IMR-90 (cell line): ENCODE results near the gene GDNF.

Experiments used
- BHLHE40 ChIP-seq: fragments of 150-350 bp; IDR thresholded peaks from 2 replicates; pipeline ENCODE4 v1.6.1; 2016; ENCODE audit warnings: mild to moderate bottlenecking, low read depth, low read length
- CEBPB ChIP-seq: IDR thresholded peaks from 2 replicates; pipeline ENCODE4 v1.6.1; 2012; ENCODE audit warnings: low read depth, low read length, improper control_type of control experiment
- POLR2A ChIP-seq: IDR thresholded peaks from 2 replicates; pipeline ENCODE4 v1.6.1; 2012; ENCODE audit warnings: mild to moderate bottlenecking, low read depth, low read length
- RAD21 ChIP-seq: IDR thresholded peaks from 2 replicates; pipeline ENCODE4 v1.6.1; 2012; ENCODE audit warnings: low read length, improper control_type of control experiment
- RCOR1 ChIP-seq: IDR thresholded peaks from 2 replicates; pipeline ENCODE4 v1.6.1; 2012; ENCODE audit warnings: mild to moderate bottlenecking, low read length, improper control_type of control experiment; ENCODE audit not compliant: insufficient replicate concordance
- RFX5 ChIP-seq: IDR thresholded peaks from 2 replicates; pipeline ENCODE4 v1.8.0; 2012; ENCODE audit warnings: low read depth, mild to moderate bottlenecking, low read length, moderate library complexity
- SMC3 ChIP-seq: fragments of 150-350 bp; IDR thresholded peaks from 2 replicates; pipeline ENCODE4 v1.6.1; 2016; ENCODE audit warnings: low read depth, mild to moderate bottlenecking, antibody characterized with exemption, low read length, moderate library complexity
- TF ChIP-seq, protein P1 (sequence below): conservative IDR thresholded peaks from 2 replicates; pipeline ENCODE4 v1.5.1; 2012; ENCODE audit warnings: mild to moderate bottlenecking, low read depth, low read length, improper control_type of control experiment

DNA sequence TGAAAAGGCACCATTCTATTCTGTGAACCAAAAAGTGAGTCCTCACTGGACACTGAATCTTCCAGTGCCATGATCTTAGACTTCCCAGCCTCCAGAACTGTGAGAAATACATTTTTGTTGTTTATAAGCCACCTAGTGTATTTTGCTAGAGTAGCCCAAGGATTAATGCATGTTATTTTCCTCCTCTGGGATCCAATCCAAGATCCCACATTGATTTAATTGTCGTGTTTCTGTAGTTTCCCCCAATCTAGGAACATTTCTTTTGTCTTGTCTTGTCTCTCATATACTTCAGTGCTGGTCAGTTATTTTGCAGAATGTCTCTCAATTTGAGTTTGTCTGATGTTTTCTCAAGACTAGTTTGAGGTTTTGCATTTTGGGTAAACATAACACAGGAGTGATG, 36.4 kb downstream of the GDNF start:
- TF ChIP-seq POLR2A (no peak), RAD21 (no peak), BHLHE40 (no peak), RFX5 (no peak), CEBPB (no peak), RCOR1 (no peak), SMC3 (no peak)
- TF ChIP-seq, protein P1, sequence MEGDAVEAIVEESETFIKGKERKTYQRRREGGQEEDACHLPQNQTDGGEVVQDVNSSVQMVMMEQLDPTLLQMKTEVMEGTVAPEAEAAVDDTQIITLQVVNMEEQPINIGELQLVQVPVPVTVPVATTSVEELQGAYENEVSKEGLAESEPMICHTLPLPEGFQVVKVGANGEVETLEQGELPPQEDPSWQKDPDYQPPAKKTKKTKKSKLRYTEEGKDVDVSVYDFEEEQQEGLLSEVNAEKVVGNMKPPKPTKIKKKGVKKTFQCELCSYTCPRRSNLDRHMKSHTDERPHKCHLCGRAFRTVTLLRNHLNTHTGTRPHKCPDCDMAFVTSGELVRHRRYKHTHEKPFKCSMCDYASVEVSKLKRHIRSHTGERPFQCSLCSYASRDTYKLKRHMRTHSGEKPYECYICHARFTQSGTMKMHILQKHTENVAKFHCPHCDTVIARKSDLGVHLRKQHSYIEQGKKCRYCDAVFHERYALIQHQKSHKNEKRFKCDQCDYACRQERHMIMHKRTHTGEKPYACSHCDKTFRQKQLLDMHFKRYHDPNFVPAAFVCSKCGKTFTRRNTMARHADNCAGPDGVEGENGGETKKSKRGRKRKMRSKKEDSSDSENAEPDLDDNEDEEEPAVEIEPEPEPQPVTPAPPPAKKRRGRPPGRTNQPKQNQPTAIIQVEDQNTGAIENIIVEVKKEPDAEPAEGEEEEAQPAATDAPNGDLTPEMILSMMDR = no peak
